Natural killer cell treated with Interleukin-12 subunit alpha and Interleukin-12 subunit beta and Interleukin-15 and Interleukin-18, amount 100 ng/mL, for 72 hours (primary cell): ENCODE measurements around the gene HSPE1. TPM values are rescaled to one million over a fixed set of nuclear protein-coding genes. Genes with fewer than 3 reads are reported as not detected.
A peak's percentile ranks its signal among the peaks of the same experiment; 100 is the strongest.
"Not testable (repeated sequence)": the region's sequence is repeated elsewhere in the genome, so short reads cannot be mapped to it uniquely, and the experiment has no call there.

Experiments
- ATAC-seq, 2 donors: fragments of 150-1000 bp; cut with Tn5 transposase in 1 of 2; sonication (Bioruptor Pico), chemical (Tn5 transposase) in 1 of 2; 2 replicates each; pipeline ENCODE4 v1.10.0; 2021
- DNase-seq: peaks from one replicate; pipeline ENCODE4 v3.0.0; 2022; ENCODE audit warnings: low spot score
- H3K27ac Mint-ChIP-seq, 2 donors: 1 replicate in 1 of 2; 2 replicates in 1 of 2; pipeline ENCODE4 v1.8.0; 2022; ENCODE audit warnings: mixed read lengths in 2 of 2, mild to moderate bottlenecking in 1 of 2, moderate library complexity in 1 of 2
- H3K27me3 Mint-ChIP-seq, 2 donors: 1 replicate in 1 of 2; 2 replicates in 1 of 2; pipeline ENCODE4 v1.8.0; 2022; ENCODE audit warnings: mixed read lengths in 2 of 2
- H3K36me3 Mint-ChIP-seq: one replicate; pipeline ENCODE4 v1.8.0; 2022; ENCODE audit warnings: mixed read lengths
- H3K4me1 Mint-ChIP-seq, 2 donors: 1 replicate in 1 of 2; 2 replicates in 1 of 2; pipeline ENCODE4 v1.8.0; 2022; ENCODE audit warnings: low read depth in 2 of 2, mixed read lengths in 2 of 2, mild to moderate bottlenecking in 1 of 2
- H3K4me3 Mint-ChIP-seq: one replicate; pipeline ENCODE4 v1.8.0; 2022; ENCODE audit warnings: mixed read lengths
- H3K9me3 Mint-ChIP-seq: 2 replicates; pipeline ENCODE4 v1.8.0; 2022; ENCODE audit warnings: mixed read lengths
- total RNA-seq, 2 donors: library from RNA; stranded (reverse); gene quantifications; one replicate each; pipeline ENCODE4 v1.2.3, GENCODE V29; 2022

The HSPE1 gene
- total RNA-seq: 100 to 1,000 TPM; 140 to 158 TPM

DNA sequence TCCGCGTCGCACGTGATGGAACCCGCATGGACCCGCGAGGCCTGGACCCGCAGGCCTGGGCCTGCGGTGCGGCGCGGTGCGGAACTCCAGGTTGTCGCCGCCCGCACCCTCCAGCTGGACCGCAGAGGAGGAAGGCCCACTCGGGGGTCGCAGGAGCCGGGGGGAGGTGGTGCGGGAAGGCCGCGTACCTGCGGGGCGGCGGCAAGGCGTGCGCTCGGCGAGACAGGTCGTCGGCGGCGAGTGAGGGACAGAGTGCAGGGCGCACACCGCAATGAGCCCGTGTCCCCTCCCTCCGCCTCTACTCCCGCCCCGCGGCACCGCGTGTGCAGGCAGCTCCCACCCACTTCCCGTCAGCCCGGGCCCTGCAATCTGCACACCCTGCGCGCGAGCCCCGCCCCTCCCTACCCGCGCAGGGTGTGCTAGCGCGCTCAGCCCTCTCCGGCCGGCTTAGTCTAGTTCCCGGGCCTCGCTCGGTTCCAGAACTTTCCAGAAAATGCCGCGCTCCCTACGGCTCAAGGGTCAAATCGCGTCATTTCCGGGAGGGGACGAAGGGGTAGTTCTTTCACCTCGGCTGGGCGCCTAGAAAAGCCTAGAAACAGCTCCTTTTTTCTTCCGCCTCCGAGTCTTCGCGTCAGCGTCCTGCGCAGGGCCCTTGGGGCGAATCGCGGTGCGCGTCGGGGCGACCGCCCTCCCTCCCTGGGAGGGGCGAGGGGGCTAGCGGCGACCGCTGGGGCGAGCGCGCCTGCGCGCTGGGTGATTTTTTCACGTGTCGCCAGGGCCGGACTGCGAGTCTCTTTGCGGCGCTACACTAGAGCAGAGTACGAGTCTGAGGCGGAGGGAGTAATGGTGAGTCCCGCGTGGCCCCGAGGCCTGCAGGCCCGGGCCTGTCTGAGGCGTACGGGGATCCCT, at the start of gene HSPE1, which contains the start of gene HSPD1:
Gene HSPE1, plus strand, starts transcription at position 786 of the 909 bp plus-strand sequence. Its CDS starts 58 bp downstream, at position 844.
Gene HSPD1, minus strand, starts transcription at position 247 of the 909 bp plus-strand sequence. CDS start 992 bp downstream, outside the sequence.
- no peaks in the 10 kb centered on the region for H3K27me3 Mint-ChIP-seq
- peak within 1 kb of the TSS; percentile 97 for H3K4me3 Mint-ChIP-seq
- H3K36me3 Mint-ChIP-seq: peaks cover 45% of the 10 kb centered on the region
- peak; percentile 95 for ATAC-seq
- H3K9me3 Mint-ChIP-seq: no peaks in the 10 kb centered on the region
- peaks cover 24 to 44% of the 10 kb centered on the region in 2 donors for H3K4me1 Mint-ChIP-seq
- peak; percentile 99 for DNase-seq
- peak within 1 kb of the TSS; percentile 86 to 95 for H3K27ac Mint-ChIP-seq

DNA sequence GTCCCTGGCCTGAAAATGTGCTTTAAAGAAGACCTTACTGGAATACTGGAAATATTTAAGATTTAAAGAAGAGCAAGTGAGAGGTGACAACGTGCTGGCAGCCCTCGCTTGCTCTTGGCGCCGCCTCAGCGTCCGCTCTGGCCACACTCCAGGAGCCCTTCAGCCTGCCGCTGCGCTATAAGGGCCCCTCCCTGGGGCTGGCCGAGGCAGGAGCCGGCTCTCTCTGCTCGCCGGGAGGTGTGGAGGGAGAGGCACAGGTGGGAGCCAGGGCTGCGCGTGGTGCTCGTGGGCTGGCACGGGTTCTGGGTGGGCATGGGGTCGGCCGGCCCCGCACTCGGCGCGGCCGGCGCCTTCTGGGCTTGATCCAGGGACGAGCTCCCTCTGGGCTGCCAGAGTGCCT, 49.7 kb upstream of the HSPE1 start:
- DNase-seq (no peak), ATAC-seq (no peak)
- Mint-ChIP-seq H3K36me3 (no peaks in the 10 kb centered on the region), H3K4me1 (peaks cover 18 to 26% of the 10 kb centered on the region in 2 donors), H3K27me3 (no peaks in the 10 kb centered on the region), H3K9me3 (peaks cover 3% of the 10 kb centered on the region), H3K4me3 (no peak overlapping the region), H3K27ac (no peak overlapping the region)

DNA sequence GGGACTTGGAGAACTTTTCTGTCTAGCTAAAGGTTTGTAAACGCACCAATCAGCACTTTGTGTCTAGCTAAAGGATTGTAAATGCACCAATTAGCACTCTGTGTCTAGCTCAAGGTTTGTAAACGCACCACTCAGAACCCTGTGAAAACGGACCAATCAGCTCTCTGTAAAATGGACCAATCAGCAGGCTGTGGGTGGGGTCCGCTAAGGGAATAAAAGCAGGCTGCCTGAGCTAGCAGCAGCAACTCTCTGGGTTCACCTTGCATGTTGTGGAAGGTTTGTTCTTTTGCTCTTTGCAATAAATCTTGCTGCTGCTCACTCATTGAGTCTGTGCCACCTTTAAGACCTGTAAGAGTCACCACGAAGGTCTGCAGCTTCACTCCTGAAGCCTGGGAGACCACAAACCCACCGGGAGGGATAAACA, 49.2 kb upstream of the HSPE1 start:
- H3K27ac Mint-ChIP-seq: peak overlapping the region in 1 of 2 donors; percentile 99
- peaks cover 22 to 31% of the 10 kb centered on the region in 2 donors for H3K4me1 Mint-ChIP-seq
- not testable (repeated sequence) for DNase-seq, ATAC-seq, H3K4me3 Mint-ChIP-seq, H3K9me3 Mint-ChIP-seq, H3K27me3 Mint-ChIP-seq, H3K36me3 Mint-ChIP-seq

DNA sequence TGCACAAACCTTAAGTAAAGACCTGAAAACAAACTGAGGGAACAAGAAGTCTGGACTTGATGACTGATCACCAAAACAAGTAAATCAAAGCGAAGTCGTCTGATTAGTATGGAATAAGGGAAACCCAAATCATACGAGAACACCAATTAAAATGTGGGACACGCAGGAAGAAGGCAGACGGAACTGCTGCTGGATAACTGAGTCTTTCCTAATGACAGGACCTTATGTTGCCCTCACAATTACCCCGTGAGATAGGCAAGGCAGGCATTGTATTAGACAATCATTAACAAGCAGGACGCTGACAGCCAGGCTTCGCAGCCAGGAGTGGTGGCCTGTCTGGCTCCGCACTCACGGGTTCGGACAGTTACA, 47.4 kb upstream of the HSPE1 start:
- peaks cover 3% of the 10 kb centered on the region for H3K9me3 Mint-ChIP-seq
- no peak for ATAC-seq
- peak overlapping the region; percentile 97 to 99 for H3K27ac Mint-ChIP-seq
- no peaks in the 10 kb centered on the region for H3K27me3 Mint-ChIP-seq
- H3K4me3 Mint-ChIP-seq: peak overlapping the region; percentile 95
- DNase-seq: no peak
- H3K4me1 Mint-ChIP-seq: peaks cover 24 to 40% of the 10 kb centered on the region in 2 donors
- H3K36me3 Mint-ChIP-seq: no peaks in the 10 kb centered on the region

DNA sequence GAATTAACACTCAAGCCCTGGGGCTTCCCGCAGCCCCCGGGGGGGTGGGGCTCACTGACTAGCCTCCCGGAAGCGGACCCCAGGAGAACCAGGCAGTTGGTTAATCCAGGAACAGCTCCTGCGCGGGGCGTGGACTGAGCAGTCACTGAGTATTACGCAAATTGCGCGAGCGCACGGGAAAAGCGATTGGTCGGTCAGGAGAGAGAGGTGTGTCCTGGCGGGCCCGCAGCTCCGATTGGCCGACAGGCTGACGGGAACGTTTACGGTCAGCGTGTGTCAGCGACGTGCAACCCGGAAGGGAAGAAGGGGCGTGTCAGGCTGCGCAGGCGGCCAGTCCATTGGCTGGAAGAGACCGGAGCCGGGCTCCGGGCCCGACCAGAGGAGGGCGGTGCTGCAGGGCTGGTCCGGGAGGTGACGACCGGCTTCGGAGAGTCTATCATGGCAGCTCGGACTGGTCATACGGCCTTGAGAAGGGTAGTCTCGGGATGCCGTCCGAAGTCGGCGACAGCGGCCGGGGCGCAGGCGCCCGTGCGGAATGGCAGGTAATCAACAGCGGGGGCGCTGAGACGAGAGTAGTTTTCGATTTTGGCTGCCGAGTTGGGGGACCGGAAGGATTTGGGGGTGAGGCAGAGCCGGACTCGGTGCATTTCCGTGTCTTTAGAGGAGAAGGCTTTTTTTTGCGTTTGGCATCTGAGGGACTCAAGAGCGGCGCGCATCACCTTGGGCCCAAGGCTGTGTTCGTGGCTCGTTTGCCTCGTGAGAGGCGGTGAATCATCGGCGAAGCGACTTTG, 46.9 kb upstream of the HSPE1 start, which contains the start of gene COQ10B:
Gene COQ10B, plus strand, starts transcription at position 430 of the 791 bp plus-strand sequence. Its CDS starts 9 bp downstream, at position 439.
- H3K27me3 Mint-ChIP-seq: no peaks in the 10 kb centered on the region
- DNase-seq (peak; percentile 100), ATAC-seq (peak; percentile 95 to 97)
- peak within 1 kb of the TSS; percentile 95 for H3K4me3 Mint-ChIP-seq
- peaks cover 3% of the 10 kb centered on the region for H3K9me3 Mint-ChIP-seq
- H3K36me3 Mint-ChIP-seq: no peaks in the 10 kb centered on the region
- H3K27ac Mint-ChIP-seq: peak within 1 kb of the TSS; percentile 97 to 99
- H3K4me1 Mint-ChIP-seq: peaks cover 30 to 46% of the 10 kb centered on the region in 2 donors

DNA sequence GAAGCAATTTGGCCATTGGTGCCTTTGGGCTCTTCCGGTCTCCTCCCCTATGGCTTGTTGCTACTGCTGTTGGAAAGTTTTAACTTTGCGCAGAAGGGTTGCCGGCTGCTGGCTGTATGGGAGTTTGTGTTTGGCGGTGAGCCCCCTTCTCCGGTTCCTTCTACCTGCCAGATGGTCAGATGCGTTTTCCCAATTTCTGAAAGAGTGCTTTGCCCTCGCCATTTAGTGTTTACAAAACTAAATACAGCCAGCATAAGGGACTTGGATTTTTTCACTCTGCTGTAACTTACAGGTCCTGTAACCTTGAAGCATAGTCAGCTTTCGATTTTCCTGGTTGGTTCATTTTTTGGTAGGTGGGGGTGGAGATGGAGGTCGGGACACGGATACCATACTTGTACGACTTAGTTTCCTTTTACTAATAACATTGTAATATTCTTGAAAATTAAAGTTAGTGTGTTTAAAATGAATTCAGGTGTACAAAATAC, 46.2 kb upstream of the HSPE1 start:
- ATAC-seq (peak in 1 of 2 donors; percentile 77), DNase-seq (no peak)
- peak overlapping the region; percentile 95 for H3K4me3 Mint-ChIP-seq
- H3K27ac Mint-ChIP-seq: peak overlapping the region; percentile 97 to 99
- H3K36me3 Mint-ChIP-seq: no peaks in the 10 kb centered on the region
- H3K27me3 Mint-ChIP-seq: no peaks in the 10 kb centered on the region
- peaks cover 33 to 47% of the 10 kb centered on the region in 2 donors for H3K4me1 Mint-ChIP-seq
- peaks cover 3% of the 10 kb centered on the region for H3K9me3 Mint-ChIP-seq

DNA sequence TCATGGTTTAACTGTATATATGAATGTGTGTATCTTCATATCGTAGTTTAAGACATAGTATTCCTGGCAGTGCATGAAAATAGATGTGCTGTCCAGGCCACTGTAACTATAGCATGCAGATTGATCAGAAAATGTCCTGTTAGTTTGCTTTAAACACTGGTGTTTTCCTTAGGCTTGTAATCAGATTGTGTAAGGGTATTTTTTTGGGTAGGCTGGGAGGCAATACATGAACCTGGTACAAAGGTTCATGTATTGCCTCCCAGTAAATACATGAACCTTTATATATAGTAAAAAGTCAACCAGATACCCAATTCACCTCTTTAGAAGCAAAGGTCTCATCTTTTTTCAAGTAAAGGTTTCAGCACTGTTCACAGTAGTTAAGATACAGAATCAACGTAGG, 45.3 kb upstream of the HSPE1 start:
- peaks cover 3% of the 10 kb centered on the region for H3K9me3 Mint-ChIP-seq
- DNase-seq: no peak
- H3K4me3 Mint-ChIP-seq: peak overlapping the region; percentile 95
- no peak for ATAC-seq
- H3K27ac Mint-ChIP-seq: peak overlapping the region; percentile 97 to 99
- H3K27me3 Mint-ChIP-seq: no peaks in the 10 kb centered on the region
- no peaks in the 10 kb centered on the region for H3K36me3 Mint-ChIP-seq
- H3K4me1 Mint-ChIP-seq: peaks cover 33 to 47% of the 10 kb centered on the region in 2 donors

DNA sequence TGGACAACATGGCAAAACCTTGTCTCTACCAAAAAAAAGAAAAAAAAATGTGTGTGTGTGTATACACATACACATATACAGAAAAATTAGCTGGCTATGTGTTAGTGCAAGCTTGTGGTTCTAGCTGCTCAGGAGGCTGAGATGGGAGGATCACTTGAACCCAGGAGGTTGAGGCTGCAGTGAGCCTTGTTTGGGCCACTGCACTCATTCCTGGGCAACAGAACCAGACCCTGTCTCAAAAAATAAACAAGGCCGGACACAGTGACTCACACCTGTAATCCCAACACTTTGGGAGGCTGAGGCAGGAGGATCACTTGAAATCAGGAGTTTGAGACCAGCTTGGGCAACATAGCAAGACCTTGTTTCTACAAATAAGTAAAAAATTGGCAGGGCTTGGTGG, 44.8 kb upstream of the HSPE1 start:
- Mint-ChIP-seq H3K4me3 (peak overlapping the region; percentile 31), H3K4me1 (peaks cover 33 to 47% of the 10 kb centered on the region in 2 donors), H3K27me3 (no peaks in the 10 kb centered on the region), H3K36me3 (no peaks in the 10 kb centered on the region), H3K9me3 (peaks cover 3% of the 10 kb centered on the region), H3K27ac (peak overlapping the region; percentile 59 to 97)
- ATAC-seq: no peak
- no peak for DNase-seq

DNA sequence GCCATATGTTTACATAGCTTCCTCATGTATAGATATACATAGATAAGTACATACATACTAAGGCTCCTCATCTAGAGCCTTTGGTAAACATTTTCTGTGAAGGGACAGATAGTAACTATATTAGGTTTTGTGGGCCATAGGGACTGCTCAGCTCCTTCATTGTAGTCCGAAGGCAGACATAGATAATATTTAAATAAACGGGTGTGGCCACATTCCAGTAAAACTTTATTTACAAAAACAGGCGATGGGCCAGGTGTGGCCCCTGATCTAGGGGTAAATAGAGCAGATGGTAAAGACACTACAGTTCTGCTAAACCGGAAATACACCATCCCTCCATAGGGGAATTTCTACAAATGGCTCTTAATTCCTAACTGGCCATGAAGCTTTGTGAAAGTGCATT, 39.5 kb upstream of the HSPE1 start:
- Mint-ChIP-seq H3K9me3 (no peaks in the 10 kb centered on the region), H3K4me3 (no peak overlapping the region), H3K4me1 (peaks cover 17 to 28% of the 10 kb centered on the region in 2 donors), H3K36me3 (peaks cover 6% of the 10 kb centered on the region), H3K27ac (no peak overlapping the region), H3K27me3 (no peaks in the 10 kb centered on the region)
- ATAC-seq (no peak), DNase-seq (no peak)

DNA sequence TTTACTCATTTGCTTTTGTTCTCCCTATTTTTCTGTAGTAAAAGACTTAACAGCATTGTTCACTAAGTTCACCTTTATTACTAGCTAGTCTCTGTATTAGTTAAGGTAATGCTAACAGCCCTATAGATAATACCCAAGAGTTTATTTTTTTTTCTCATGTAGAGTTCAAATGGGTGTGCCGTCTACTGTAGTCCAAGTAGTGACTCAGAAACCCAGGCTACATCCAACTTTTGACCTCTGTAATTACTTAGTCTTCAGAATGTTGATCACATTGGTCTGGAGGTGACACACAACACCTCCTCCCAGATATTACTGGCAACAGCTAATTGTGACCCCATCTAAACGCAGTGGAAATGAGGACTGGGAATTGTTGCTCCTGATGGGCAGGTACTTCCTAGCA, 39.1 kb upstream of the HSPE1 start:
- no peak overlapping the region for H3K27ac Mint-ChIP-seq
- peaks cover 15 to 26% of the 10 kb centered on the region in 2 donors for H3K4me1 Mint-ChIP-seq
- no peak overlapping the region for H3K4me3 Mint-ChIP-seq
- peaks cover 6% of the 10 kb centered on the region for H3K36me3 Mint-ChIP-seq
- ATAC-seq: no peak
- H3K27me3 Mint-ChIP-seq: no peaks in the 10 kb centered on the region
- DNase-seq: no peak
- H3K9me3 Mint-ChIP-seq: no peaks in the 10 kb centered on the region

DNA sequence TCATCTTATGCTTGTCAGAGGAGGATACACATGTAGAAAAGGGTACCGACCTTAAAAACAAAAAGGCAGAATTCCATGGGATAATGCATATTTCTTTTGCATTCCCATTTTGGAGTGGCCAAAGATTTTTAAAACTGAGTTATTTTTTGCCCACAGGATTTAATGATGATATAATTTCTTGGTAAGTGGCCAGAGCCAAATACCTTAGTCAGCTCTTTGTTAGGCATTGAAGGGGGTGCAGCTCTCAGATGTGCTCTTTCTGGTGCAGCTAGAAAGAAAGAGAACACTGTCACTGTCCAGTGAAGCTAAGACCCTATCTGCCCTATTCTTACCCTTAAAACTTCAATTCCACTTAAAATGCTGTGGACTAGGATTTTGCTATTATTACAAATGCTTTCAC, 36.0 kb upstream of the HSPE1 start:
- Mint-ChIP-seq H3K27me3 (no peaks in the 10 kb centered on the region), H3K36me3 (peaks cover 6% of the 10 kb centered on the region), H3K4me3 (no peak overlapping the region), H3K4me1 (peaks cover 9 to 14% of the 10 kb centered on the region in 2 donors), H3K9me3 (no peaks in the 10 kb centered on the region), H3K27ac (no peak overlapping the region)
- no peak for DNase-seq
- ATAC-seq: no peak

DNA sequence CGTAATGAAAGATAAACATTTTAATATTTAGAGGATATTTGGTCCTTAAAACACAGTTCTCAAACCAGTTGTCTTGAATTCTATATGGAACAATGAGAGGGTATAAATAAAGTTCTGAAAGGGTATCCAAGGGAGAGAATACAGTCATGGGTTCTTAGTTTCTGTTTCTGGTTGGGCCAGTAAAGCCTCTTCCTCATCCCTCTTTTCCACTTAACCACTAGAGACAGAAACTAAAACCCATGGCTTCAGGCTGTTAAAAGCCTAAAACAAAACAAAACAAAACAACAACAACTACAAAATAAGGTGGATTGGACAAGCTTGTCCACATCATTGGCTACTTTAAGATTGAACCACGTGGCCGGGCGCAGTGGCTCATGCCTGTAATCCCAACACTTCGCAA, 28.0 kb upstream of the HSPE1 start:
- ATAC-seq (no peak), DNase-seq (no peak)
- Mint-ChIP-seq H3K9me3 (no peaks in the 10 kb centered on the region), H3K4me1 (peaks cover 0 to 5% of the 10 kb centered on the region in 2 donors), H3K27me3 (no peaks in the 10 kb centered on the region), H3K4me3 (no peak overlapping the region), H3K36me3 (peaks cover 11% of the 10 kb centered on the region), H3K27ac (no peak overlapping the region)

DNA sequence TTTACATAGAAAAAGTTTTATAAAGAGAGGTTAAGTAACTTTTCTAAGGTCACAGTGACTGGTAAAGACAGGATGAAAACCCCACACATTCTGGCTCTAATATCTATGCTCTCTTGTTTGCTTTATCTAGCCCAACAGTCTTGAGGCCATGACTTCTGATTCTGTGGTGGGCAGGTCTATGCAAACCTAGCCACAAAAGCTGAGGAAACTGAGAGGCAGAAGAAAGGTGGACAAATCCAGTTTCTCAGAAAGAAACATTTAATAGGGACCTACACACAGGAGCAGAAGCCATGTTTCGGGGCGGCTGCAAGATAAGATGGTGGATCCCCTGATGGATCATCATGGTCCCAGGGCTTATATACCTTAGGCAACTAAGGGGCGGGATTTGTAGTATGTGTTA, 22.4 kb upstream of the HSPE1 start:
- H3K27me3 Mint-ChIP-seq: no peaks in the 10 kb centered on the region
- H3K36me3 Mint-ChIP-seq: peaks cover 8% of the 10 kb centered on the region
- no peak overlapping the region for H3K4me3 Mint-ChIP-seq
- H3K9me3 Mint-ChIP-seq: no peaks in the 10 kb centered on the region
- DNase-seq (no peak), ATAC-seq (no peak)
- peaks cover 0 to 12% of the 10 kb centered on the region in 2 donors for H3K4me1 Mint-ChIP-seq
- H3K27ac Mint-ChIP-seq: peak overlapping the region in 1 of 2 donors; percentile 48
